Panc1 (cell line): Measurements from ENCODE around the gene KRT35.

Source experiments
- CTCF ChIP-seq: fragments of 450-650 bp; IDR thresholded peaks from 2 replicates; pipeline ENCODE4 v1.5.1; 2017; ENCODE audit warnings: mild to moderate bottlenecking
- POLR2AphosphoS5 ChIP-seq: IDR thresholded peaks from 2 replicates; pipeline ENCODE4 v1.6.1; 2012; ENCODE audit warnings: mild to moderate bottlenecking, low read depth, low read length, moderate library complexity
- REST ChIP-seq, 2 experiments: IDR thresholded peaks; 2 replicates each; pipeline ENCODE4 v1.6.1; 2011 to 2012; ENCODE audit warnings: low read depth in 2 of 2, control low read depth in 1 of 2, low read length in 1 of 2, mild to moderate bottlenecking in 1 of 2, moderate library complexity in 1 of 2; ENCODE audit not compliant: insufficient read depth in 1 of 2
- TCF7L2 ChIP-seq: IDR thresholded peaks from 2 replicates; pipeline ENCODE4 v1.6.1; 2011; ENCODE audit warnings: mild to moderate bottlenecking, low read depth, low read length, inconsistent platforms

GRCh38 chr17:41511116-41511515 lies 30.2 kb upstream of the KRT35 start:
- TF ChIP-seq CTCF (no peak), TCF7L2 (no peak), REST (IDR thresholded peaks at IDR 0.05; ENCODE audit: insufficient read depth in 1 of 2, low read depth in 2 of 2, low read length in 1 of 2) (no peak), POLR2AphosphoS5 (no peak)
